NCI-H82 treated with DMSO at 0.1 percent for 48 hours (cell line): ENCODE measurements around the gene MCFD2.
"Not testable (repeated sequence)": the region's sequence is repeated elsewhere in the genome, so short reads cannot be mapped to it uniquely, and the experiment has no call there.

Experiments
- DNase-seq: peaks from one replicate; lab custom pipeline; 2025; ENCODE audit not compliant: unreplicated experiment; lab: John Stamatoyannopoulos, UW

MCFD2 gene

DNA sequence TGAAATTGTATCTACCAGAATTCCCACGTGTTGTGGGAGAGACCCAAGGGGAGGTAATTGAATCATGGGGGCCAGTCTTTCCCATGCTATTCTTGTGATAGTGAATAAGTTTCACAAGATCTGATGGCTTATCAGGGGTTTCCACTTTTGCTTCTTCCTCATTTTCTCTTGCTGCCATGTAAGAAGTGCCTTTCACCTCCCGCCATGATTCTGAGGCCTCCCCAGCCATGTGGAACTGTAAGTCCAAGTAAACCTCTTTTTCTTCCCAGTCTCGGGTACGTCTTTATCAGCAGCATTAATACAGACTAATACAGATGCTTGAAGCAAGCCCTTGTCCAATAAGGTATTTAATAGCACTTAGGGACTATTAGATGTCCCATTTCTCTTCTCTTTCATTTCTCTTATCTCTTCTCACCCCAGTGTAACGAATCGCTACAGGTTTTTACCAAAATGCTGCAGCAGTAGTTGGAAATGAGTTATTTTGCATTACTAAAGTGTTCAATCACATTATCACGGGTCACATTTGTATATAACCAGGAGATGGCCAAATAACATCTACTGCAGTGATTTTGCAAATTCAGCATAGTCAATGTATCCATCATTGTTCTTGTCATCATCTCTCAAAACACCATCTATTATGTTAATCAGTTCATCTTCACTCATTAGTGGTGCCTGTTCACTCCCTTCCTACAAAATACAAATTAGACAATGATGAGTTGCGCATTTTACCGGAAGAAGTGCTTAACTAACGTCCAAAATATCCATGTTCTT lies 10.5 kb downstream of the MCFD2 start:
- not testable (repeated sequence) for DNase-seq

DNA sequence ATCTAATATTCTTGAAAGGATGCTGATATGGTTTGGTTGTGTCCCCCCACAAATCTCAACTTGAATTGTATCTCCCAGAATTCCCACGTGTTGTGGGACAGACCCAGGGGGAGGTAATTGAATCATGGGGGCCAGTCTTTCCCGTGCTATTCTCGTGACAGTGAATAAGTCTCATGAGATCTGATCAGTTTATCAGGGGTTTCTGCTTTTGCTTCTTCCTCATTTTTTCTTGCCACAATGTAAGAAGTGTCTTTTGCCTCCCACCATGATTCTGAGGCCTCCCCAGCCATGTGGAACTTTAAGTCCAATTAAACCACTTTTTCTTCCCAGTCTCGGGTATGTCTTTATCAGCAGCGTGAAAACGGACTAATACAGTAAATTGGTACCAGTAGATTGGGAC lies 12.6 kb downstream of the MCFD2 start:
- DNase-seq: not testable (repeated sequence)

DNA sequence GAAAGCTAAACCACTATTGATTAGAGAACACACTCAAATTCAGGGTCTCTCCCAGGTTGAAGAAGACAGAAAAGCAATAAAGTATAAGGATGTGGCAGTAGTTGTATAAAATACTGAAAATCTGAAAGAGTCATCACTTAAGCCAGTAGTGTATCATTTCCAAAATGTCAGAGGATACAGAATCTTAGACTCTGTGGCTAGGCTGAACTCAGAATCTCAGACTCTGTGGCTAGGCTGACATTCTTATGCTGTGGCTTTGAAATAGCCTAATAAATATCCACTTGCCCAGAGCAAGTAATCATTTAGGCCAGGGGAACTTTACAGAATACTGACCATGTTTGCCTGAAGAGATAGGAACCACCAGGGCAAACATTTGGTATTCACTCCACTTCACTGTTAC lies 13.1 kb downstream of the MCFD2 start:
- no peak for DNase-seq

DNA sequence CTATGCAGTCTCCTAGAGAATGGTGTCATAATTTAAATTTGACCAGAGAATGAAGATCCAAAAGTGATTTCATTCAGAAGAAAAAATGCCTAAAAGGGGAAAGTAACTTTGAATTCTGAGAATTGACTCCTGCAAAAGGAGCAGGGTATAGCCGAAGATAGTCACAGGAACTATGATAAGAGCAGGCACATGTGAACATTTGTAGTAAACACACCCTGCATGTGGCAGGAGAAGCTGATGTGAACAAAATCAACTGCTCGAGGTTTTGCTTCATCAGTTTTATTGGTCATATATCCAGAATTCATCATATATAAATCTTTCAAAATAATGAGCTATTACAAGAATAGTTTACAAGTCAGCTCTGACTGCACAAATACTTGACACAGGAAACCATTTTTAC lies 14.0 kb downstream of the MCFD2 start:
- DNase-seq: no peak

DNA sequence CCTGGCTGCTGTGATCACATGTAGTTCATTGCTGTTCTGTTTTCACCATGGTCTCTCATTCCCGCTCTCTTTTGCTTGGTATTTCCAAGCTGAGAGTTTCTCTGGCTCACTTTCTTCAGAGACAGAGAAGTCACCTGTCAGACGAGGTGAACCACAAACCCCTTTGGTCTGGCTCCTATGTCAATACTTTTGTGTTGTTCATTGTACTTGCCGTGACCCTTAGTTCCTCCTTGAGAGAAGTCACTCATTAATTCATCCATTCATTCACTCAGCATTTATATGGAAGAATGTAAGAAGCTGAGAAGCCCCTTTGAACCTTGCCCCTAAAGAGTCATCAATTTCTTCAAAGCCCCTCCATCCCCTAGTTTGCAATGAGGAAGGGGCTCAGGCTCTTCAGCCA lies 15.2 kb downstream of the MCFD2 start:
- DNase-seq: no peak

DNA sequence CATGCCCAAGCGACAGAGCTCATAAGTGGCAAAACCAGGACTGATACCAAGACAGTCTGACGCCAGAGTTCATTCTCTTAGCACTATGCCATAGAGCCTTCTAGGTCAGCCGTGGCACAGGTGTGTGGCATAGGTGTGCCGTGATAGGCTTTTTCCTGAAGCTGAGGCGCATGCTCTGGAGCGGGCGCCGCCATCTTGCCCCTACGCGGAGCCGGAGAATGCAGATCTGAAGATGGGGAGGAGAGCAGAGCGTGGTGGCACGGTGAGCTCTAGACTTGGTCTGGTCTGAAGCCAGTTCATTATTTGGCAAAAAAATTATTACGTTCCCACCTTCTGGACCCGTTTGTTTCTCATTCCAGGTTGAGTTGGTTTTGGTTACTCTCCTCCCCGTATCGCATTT lies 16.6 kb downstream of the MCFD2 start:
- no peak for DNase-seq

DNA sequence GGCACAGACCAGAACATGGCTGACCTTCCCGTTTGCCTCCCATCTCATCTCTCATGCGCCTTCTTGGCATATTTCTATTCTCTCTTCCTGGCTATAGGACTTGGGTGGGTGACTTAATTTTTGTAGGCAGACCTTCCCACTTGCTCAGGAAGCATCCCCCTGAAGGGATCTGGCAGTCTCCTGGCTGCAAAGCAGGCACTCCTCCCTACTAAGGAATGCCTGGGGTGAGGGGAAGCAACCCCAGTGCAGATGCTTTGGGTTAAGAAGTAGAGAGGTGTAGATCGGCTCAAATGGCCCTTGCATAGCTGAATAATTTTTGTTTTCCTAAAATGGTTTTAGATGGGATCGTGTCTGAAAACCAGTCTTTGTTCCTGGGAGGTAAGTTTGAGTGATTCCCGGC lies 17.6 kb downstream of the MCFD2 start:
- DNase-seq: no peak

DNA sequence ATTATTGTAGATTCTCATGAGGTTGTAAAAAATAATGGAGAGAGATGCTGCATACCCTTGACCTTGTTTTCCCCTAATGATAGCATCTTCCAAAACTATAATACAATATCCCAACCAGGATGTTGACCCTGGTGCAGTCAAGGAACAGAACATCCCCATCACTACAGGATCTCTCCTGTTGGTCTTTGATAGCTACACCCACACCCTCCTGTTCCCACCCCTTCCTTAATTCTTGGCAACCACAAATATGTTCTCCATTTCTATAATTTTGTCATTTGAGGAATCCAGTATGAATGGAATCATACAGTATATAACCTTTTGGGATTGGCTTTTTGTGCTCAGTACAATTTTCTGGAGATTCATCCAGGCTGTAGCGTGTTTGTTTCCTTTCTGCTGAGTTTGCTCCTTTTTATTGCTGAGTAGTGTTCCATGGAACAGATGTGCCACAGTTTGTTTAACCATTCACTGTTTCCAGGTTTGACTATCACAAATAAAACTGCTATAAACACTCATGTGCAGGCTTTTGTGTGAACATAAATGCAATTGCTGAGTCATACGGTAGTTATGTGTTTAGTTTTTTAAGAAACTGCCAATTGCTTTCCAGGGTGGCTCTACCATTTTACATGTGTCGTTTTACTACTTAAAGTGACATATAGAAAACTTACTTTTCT lies 22.2 kb downstream of the MCFD2 start:
- DNase-seq: no peak

DNA sequence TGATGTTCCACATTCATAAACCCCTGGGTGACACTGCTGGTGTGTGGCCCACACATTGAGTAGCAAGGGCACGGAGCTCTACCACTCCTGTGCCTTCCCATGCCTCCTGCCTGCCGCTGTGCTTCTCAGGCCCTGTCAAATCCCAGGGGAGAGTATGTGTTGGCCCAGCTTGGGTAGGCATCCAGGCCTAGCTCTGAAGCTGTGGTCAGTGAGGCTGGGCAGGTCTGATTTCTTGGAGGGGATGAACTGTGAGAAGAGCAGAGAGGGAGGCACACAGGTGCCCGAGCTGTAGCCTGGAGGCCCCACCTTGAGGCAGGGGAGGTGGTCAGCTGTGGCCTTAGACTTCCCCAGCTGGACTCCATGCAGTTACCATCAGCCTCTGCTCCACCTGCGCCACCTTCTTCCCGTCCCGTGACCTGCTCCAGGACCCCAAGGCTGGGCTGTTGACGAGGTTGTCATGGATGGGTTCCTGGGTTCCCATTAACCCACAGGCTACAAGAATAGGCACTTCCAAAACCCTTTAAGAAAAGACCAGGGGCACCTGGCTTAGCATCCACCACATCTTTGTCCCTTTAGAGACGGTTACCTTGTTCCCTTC lies 23.6 kb downstream of the MCFD2 start:
- no peak for DNase-seq

DNA sequence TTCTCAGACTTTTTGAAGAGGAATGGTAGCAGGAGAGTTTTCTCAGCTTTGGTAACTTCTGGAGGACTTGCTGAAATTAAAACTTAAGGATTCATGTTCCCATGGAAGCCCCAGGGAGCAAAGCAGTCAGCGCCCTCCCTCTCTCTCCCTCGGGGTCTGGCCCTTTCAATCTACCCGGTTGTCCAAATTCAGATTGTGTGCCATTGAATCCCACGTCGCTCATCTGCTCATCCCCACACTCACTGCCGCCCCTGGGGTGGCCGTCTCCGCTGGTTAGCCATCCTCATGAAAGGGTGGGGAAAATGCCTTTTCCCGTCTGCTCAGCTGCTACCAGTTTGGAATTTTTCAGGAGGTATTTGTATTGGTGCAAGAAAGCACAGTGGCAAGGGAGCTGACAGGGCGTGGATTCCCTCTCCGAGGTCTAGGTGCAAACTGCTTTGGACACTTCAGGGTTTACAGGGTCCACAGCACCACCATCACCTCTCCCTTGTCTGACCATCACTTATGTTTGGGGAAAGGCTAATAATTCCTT lies 27.1 kb downstream of the MCFD2 start:
- DNase-seq: no peak

DNA sequence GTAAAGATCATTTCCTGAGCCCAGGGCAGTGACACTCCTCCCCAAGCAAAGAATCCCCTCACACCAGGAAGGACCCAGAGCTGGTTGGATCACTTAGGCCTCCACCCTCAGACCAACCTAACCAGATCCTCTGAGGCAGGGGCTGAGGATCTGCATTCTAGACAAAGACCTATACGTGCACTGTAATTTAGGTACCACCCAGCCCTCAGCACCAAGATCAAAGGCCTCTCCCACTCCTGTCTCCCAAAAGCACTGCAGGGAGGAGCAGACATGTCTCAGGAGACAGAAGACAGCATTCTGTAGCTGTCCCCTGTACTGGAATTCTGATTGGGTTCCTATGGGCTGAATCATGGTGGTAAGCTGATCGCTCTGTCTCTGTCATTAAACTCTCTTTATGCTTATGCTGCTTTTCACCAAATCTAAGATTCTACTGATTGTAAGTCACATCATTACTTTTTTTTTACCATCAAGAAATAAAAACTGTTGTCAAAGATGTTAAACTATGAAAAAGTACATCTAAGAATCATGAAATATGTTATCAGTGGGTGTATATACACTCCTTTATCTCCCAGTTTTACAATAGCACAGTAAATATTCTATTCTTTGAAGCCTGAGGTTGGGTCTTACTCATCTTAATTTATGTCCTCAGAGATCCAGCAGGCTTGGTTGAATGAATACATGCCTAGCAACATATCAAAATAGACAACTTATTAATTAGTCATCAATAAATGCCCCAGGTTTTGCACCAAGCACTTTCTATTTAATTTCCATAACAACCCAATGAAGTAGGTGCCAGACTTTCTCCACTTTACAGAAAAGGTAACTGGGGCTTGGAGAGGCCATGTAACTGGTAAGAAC lies 28.3 kb downstream of the MCFD2 start:
- no peak for DNase-seq

DNA sequence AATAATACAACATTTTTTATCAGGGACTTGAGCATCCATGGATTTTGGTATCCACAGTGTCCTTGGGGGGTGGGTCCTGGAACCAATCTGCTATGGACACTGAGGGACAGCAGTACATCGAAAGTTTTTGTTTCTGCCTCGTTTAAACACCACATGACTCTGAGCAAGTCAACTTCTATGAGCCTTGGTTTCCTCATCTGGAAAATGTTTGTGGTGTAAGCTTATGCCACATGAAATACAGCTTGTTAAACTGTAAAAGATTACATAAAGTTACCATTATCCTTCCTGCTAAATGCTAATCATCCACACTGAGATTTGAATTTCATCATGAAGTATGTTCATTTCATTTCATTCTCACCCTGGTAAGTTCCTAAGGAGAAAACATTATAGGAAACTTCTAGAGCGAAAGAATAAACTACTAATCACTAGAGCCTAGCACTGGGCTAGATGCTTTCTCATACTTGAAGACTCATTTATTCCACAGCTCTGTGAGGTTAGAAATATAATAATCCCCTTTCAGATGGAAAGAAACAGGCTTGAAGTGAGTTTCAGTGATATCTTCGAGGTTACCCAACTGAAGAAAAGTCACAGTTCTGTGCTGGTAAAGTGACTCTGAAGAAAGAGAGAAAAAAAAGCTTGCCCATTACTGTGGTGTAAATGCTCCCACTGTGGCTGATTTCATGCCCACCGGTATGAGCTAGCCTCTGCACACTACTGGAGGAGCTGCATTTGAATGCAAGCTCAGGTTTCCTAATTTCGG lies 29.2 kb downstream of the MCFD2 start:
- no peak for DNase-seq

DNA sequence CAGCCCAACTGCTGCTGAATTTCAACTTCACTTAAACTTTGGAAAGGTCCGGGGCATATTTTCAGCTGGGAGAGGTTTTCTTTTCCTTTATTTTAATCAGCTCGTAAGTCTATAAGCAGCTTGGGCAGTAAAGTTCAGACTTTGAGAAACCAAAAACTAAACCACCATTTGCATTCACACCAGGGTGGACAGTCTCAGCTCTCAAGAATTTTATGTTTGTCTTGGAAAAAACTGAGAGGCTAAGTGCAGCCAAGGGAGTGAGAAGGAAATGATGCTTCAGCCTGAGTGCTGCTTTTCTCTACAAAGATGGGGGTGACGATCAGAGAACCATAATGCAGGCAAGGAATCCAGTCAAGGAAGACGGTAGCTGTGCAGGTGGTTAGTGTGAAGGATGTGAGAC lies 30.2 kb downstream of the MCFD2 start:
- DNase-seq: no peak

DNA sequence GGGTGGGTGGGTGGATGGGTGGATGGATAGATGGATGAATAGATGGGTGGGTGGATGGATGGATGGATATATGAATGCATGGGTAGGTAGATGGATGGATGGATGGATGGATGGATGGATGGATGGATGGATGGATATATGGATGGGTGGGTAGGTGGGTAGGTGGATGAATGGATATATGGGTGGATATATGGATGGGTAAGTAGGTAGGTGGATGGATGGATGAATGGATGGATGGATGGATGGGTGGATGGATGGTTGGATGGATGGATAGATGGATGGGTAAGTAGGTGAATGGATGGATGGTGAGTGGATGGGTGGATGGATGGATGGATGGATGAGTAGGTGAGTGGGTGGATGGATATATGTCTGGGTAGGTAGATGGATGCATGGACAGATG lies 36.1 kb downstream of the MCFD2 start:
- DNase-seq: no peak

DNA sequence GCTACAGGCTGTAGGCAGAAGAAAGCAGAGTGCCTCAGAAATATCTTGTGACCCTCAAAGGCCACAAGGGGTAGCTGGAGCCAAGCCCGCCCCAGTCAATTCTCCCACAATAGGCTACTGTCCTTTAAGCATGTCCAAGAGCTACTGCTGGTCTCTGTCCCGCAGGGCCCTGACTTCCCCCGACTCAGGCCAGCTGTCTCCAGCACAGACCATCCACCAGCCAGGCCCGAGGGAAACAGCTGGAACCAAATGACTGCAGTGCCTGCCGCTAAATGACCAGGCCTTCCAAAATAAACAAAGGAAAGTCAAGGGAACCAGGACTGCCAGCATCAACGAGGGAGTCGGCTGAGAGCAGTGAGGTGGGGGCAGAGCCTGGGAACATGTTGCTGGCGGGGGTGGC lies 36.7 kb downstream of the MCFD2 start:
- no peak for DNase-seq

DNA sequence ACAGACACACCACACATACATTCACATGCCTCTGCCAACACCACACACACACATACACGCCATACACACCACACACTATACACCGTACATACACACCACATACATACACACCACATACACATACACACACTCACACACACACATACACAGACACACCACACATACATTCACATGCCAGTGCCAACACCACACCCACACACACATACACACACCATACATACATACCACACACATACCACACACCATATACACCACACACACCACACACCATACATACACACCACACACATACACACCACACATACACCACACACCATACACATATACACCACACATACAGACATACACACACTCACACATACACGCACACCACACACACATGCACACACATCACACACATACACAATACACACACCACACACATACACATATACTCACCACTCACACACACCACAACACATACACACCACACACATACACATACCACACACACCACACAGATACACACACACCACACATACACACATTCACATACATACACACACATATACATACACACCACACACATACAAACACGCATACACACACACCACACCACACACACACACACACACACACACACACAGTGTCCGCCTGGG lies 37.2 kb downstream of the MCFD2 start:
- no peak for DNase-seq

DNA sequence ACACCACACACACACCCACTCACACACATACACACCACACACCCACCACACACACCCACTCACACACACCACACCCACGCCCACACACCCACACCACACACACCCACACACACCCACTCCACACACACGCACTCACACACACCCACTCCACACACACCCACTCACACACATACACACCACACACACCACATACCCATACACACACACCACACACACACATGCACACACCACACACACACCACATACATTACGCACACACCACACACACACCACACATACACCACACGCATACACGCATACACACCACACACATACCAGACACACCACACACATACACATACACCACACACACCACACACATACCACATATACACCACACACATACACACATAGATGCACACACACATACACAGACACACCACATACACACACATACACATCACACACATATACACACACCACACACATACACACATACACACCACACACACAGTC lies 37.9 kb downstream of the MCFD2 start:
- DNase-seq: no peak

DNA sequence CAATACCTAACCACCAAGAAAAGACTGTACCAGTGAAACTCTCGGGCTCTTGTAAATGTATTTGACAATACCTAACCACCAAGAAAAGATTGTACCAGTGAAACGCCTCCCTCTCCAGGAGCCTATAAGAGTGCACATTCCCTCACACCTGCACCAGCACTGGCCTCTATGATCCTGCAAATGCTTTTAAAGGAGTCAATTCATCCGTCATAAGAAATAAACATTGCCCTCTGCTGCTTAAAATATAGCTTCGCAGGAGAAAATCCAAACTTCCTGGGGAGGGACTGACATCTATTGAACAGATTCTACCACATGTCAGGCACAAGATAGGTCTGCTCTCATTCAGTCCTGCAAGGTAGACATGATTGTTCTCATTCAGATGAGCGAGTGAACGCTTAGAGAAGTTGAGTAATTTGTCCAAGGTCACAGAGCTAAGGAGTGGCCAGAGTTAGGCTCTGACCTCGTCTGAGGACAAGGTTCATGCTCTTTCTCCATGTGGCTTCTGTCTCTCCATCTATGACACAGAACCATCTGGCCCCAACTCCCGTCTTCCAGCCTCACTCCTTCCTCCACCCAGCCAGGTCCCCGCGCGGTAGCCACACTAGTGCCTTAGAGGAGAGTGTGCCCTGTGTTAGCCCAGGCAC lies 38.7 kb downstream of the MCFD2 start:
- no peak for DNase-seq

DNA sequence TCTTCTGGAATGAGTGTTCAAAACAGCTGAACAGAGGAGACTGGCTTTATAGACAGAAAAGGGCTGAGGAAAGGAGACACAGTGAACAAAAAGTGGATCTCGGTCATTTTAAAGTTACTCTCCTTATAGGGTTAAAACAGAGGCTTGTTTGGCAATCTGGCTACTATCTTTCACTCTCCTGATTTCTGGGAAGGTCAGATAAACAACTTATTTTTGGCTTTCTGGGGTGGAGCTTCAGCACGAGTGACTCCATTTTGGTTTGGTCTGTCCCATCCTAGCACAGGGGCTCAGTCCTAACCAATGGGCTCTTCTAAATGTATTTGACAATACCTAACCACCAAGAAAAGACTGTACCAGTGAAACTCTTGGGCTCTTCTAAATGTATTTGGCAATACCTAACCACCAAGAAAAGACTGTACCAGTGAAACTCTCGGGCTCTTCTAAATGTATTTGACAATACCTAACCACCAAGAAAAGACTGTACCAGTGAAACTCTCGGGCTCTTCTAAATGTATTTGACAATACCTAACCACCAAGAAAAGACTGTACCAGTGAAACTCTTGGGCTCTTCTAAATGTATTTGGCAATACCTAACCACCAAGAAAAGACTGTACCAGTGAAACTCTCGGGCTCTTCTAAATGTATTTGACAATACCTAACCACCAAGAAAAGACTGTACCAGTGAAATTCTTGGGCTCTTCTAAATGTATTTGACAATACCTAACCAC lies 39.5 kb downstream of the MCFD2 start:
- not testable (repeated sequence) for DNase-seq
